ENCODE measurements around the gene NR1D2. TPM values are rescaled to one million over a fixed set of nuclear protein-coding genes. Genes with fewer than 3 reads are reported as not detected.

Gene NR1D2
- total RNA-seq, 4 donors from 2014 or later = 23.8 to 29.7 (median 25.1) TPM

- H3K36me3 ChIP-seq = no peaks in the 10 kb centered on the region
- DNase-seq = no peak
- no peak overlapping the region for H3K4me3 ChIP-seq
- no peak overlapping the region for H3K27ac ChIP-seq
- no peaks in the 10 kb centered on the region for H3K4me1 ChIP-seq
- no peaks in the 10 kb centered on the region for H3K9me3 ChIP-seq
- no peak for TF ChIP-seq CTCF (IDR thresholded peaks at IDR 0.05)
- no peak for TF ChIP-seq POLR2A (IDR thresholded peaks at IDR 0.05)
- no peaks in the 10 kb centered on the region for H3K27me3 ChIP-seq
These were observed 18.4 kb upstream of the NR1D2 start for GRCh38 chr3:23926736-23927135.

GRCh38 chr3:23928524-23928923 lies 16.6 kb upstream of the NR1D2 start:
- no peaks in the 10 kb centered on the region for H3K36me3 ChIP-seq
- no peak for TF ChIP-seq POLR2A (IDR thresholded peaks at IDR 0.05)
- no peak for TF ChIP-seq CTCF (IDR thresholded peaks at IDR 0.05)
- H3K27me3 ChIP-seq = no peaks in the 10 kb centered on the region
- no peak overlapping the region for H3K27ac ChIP-seq
- H3K4me1 ChIP-seq = no peaks in the 10 kb centered on the region
- H3K4me3 ChIP-seq = no peak overlapping the region
- DNase-seq = no peak
- H3K9me3 ChIP-seq = no peaks in the 10 kb centered on the region

GRCh38 chr3:23931597-23931996 lies 13.5 kb upstream of the NR1D2 start:
- H3K4me3 ChIP-seq = no peak overlapping the region
- TF ChIP-seq CTCF (IDR thresholded peaks at IDR 0.05) (no peak), POLR2A (IDR thresholded peaks at IDR 0.05) (no peak)
- no peaks in the 10 kb centered on the region for H3K27me3 ChIP-seq
- DNase-seq = no peak
- H3K4me1 ChIP-seq = no peaks in the 10 kb centered on the region
- no peaks in the 10 kb centered on the region for H3K9me3 ChIP-seq
- no peaks in the 10 kb centered on the region for H3K36me3 ChIP-seq
- no peak overlapping the region for H3K27ac ChIP-seq

GRCh38 chr3:23932571-23932970 lies 12.5 kb upstream of the NR1D2 start:
- DNase-seq = no peak
- Histone ChIP-seq H3K27ac (no peak overlapping the region), H3K27me3 (no peaks in the 10 kb centered on the region), H3K9me3 (no peaks in the 10 kb centered on the region), H3K4me3 (no peak overlapping the region), H3K36me3 (no peaks in the 10 kb centered on the region), H3K4me1 (no peaks in the 10 kb centered on the region)
- no peak for TF ChIP-seq POLR2A (IDR thresholded peaks at IDR 0.05)

GRCh38 chr3:23934253-23934652 lies 10.8 kb upstream of the NR1D2 start:
- Histone ChIP-seq H3K4me3 (no peak overlapping the region), H3K9me3 (no peaks in the 10 kb centered on the region), H3K4me1 (no peaks in the 10 kb centered on the region), H3K27me3 (no peaks in the 10 kb centered on the region), H3K27ac (no peak overlapping the region), H3K36me3 (no peaks in the 10 kb centered on the region)
- DNase-seq = no peak
- TF ChIP-seq CTCF (IDR thresholded peaks at IDR 0.05) = no peak
- TF ChIP-seq POLR2A (IDR thresholded peaks at IDR 0.05) = no peak

GRCh38 chr3:23937296-23937695 lies 7.8 kb upstream of the NR1D2 start:
- Histone ChIP-seq H3K27ac (no peak overlapping the region), H3K36me3 (no peaks in the 10 kb centered on the region), H3K27me3 (no peaks in the 10 kb centered on the region), H3K4me3 (no peak overlapping the region), H3K4me1 (no peaks in the 10 kb centered on the region), H3K9me3 (no peaks in the 10 kb centered on the region)
- TF ChIP-seq CTCF (IDR thresholded peaks at IDR 0.05) (no peak), POLR2A (IDR thresholded peaks at IDR 0.05) (no peak)
- no peak for DNase-seq

All from Peyer's patch (tissue), 4 donors.